K562 (cell line): Measurements from ENCODE around the gene PSAP. TPM values are rescaled to one million over a fixed set of nuclear protein-coding genes. Genes with fewer than 3 reads are reported as not detected.

Experiments used
- CBX8 ChIP-seq: fragments of 200-600 bp; sonication (generic); IDR thresholded peaks from 2 replicates; pipeline ENCODE4 v1.6.1; 2012; ENCODE audit warnings: borderline replicate concordance, mixed run types, low read depth, mild to moderate bottlenecking, moderate library complexity, mixed read lengths, low read length, control low read depth, inconsistent platforms; ENCODE audit not compliant: poor library complexity, severe bottlenecking; ENCODE audit errors: extremely low read depth
- JUN ChIP-seq, 2 experiments: sonication (generic) in 1 of 2; formaldehyde crosslinking in 1 of 2; IDR thresholded peaks; 2 replicates each; pipeline versions ENCODE4 v1.6.1 to v1.8.0; 2012 to 2022; ENCODE audit warnings: borderline replicate concordance in 2 of 2, mild to moderate bottlenecking in 2 of 2, improper control_type of control experiment in 1 of 2, low read depth in 1 of 2, low read length in 1 of 2, missing genetic modification reagents in 1 of 2
- MED1 ChIP-seq: sonication (generic); formaldehyde crosslinking; IDR thresholded peaks from 2 replicates; pipeline ENCODE4 v1.8.1; 2023; ENCODE audit warnings: missing genetic modification reagents, borderline replicate concordance
- SIN3A ChIP-seq, 2 experiments: fragments of 150-350 bp in 1 of 2; IDR thresholded peaks; 2 replicates each; pipeline ENCODE4 v1.6.1; 2011 to 2016; ENCODE audit warnings: borderline replicate concordance in 2 of 2, low read depth in 2 of 2, low read length in 2 of 2, mild to moderate bottlenecking in 2 of 2, moderate library complexity in 2 of 2; ENCODE audit not compliant: control insufficient read depth in 1 of 2
- SIX5 ChIP-seq, 2 experiments: IDR thresholded peaks; 2 replicates each; pipeline ENCODE4 v1.6.1; 2011; ENCODE audit warnings: low read length in 2 of 2, borderline replicate concordance in 1 of 2, low read depth in 1 of 2, mild to moderate bottlenecking in 1 of 2, moderate library complexity in 1 of 2; ENCODE audit not compliant: insufficient read depth in 1 of 2
- TCFL5 ChIP-seq: fragments of 250-450 bp; sonication (Bioruptor Pico); conservative IDR thresholded peaks from 2 replicates; pipeline ENCODE4 v1.6.1; 2021; ENCODE audit warnings: mild to moderate bottlenecking, moderate library complexity, matching md5 sums
- polyA plus RNA-seq, 8 experiments: library from polyadenylated mRNA; depleted of rRNA in 4 of 8; stranded (reverse) in 5 of 8; unstranded in 3 of 8; fragments of >200 nt; fragmentation: Nextera tagmentation in 2 of 8; fragmentation: Illumina TruSeq in 1 of 8; extraction: Ambion mirVana in 2 of 8; extraction: Trizol in 1 of 8; gene quantifications; 2 replicates each; pipeline versions ENCODE4 v1.2.1 to v1.2.3, GENCODE V29; 2011 to 2014; ENCODE audit warnings: inconsistent platforms in 1 of 8, missing spikeins in 1 of 8
- total RNA-seq, 7 experiments: library from RNA; depleted of rRNA in 6 of 7; stranded (reverse); fragments of >200 nt in 6 of 7; fragmentation: Illumina TruSeq in 2 of 7; extraction: Trizol in 2 of 7; gene quantifications; 2 replicates each; pipeline versions ENCODE4 v1.2.1 to v1.2.3, GENCODE V29; 2011 to 2021; ENCODE audit warnings: low replicate concordance in 1 of 7
- TF ChIP-seq, protein P1 (sequence below): fragments of 200-600 bp; sonication (generic); IDR thresholded peaks from one replicate; pipeline ENCODE4 v1.6.1; 2012; ENCODE audit warnings: mild to moderate bottlenecking, low read depth, low read length, inconsistent platforms
- TF ChIP-seq, protein P2 (sequence below): fragments of 450-650 bp; IDR thresholded peaks from 2 replicates; pipeline ENCODE4 v1.6.1; 2014; ENCODE audit warnings: low read depth, mild to moderate bottlenecking, moderate library complexity, borderline replicate concordance
- TF ChIP-seq, protein P3 (sequence below): fragments of 250-450 bp; sonication (Bioruptor Pico); IDR thresholded peaks from 2 replicates; pipeline ENCODE4 v1.5.0; 2020; ENCODE audit warnings: mild to moderate bottlenecking

Gene PSAP
- total and polyA plus RNA-seq, 9 of the 15 experiments (the other 6 are each of a cell fraction or from before 2014, with no cell fraction given), result 245 to 700 (median 429) TPM

DNA sequence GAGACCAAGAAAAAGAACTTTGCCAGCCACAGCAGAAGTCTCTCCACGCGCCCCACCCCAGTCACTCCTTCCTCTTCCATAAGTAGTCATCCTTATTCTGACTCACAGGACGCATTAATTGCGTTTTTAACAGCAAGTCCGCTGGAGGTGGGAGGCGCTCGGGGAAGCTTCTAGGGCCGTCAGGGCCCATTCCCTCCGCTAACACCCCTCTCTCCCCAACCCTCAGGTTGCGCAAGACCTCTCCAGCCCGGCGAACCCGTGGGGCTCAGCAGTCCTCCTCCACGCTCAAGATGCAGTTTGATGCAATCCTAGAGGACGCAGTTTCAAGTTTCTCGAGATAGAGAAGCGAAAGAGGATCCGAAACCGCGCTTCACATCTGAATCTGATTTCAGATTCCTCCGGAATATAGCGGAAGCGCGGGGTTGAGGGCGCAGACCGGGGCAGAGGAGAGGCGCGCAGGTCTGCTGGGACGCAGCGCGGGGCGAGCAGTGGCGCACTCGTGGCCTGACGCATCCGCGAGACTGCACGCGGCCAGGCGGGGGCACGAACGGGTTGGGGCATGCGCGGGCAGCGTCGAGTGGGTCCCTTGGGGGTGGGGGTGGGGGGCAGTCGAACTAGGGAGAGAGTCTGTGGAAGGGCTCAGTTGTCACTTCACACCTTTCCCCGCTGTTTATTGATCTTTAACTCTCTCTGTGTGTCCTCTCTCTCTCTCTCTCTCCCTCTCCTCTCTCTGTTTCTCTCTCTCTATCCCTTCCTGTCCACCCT, 37.8 kb upstream of the PSAP start (continued):
- TF ChIP-seq, protein P1, sequence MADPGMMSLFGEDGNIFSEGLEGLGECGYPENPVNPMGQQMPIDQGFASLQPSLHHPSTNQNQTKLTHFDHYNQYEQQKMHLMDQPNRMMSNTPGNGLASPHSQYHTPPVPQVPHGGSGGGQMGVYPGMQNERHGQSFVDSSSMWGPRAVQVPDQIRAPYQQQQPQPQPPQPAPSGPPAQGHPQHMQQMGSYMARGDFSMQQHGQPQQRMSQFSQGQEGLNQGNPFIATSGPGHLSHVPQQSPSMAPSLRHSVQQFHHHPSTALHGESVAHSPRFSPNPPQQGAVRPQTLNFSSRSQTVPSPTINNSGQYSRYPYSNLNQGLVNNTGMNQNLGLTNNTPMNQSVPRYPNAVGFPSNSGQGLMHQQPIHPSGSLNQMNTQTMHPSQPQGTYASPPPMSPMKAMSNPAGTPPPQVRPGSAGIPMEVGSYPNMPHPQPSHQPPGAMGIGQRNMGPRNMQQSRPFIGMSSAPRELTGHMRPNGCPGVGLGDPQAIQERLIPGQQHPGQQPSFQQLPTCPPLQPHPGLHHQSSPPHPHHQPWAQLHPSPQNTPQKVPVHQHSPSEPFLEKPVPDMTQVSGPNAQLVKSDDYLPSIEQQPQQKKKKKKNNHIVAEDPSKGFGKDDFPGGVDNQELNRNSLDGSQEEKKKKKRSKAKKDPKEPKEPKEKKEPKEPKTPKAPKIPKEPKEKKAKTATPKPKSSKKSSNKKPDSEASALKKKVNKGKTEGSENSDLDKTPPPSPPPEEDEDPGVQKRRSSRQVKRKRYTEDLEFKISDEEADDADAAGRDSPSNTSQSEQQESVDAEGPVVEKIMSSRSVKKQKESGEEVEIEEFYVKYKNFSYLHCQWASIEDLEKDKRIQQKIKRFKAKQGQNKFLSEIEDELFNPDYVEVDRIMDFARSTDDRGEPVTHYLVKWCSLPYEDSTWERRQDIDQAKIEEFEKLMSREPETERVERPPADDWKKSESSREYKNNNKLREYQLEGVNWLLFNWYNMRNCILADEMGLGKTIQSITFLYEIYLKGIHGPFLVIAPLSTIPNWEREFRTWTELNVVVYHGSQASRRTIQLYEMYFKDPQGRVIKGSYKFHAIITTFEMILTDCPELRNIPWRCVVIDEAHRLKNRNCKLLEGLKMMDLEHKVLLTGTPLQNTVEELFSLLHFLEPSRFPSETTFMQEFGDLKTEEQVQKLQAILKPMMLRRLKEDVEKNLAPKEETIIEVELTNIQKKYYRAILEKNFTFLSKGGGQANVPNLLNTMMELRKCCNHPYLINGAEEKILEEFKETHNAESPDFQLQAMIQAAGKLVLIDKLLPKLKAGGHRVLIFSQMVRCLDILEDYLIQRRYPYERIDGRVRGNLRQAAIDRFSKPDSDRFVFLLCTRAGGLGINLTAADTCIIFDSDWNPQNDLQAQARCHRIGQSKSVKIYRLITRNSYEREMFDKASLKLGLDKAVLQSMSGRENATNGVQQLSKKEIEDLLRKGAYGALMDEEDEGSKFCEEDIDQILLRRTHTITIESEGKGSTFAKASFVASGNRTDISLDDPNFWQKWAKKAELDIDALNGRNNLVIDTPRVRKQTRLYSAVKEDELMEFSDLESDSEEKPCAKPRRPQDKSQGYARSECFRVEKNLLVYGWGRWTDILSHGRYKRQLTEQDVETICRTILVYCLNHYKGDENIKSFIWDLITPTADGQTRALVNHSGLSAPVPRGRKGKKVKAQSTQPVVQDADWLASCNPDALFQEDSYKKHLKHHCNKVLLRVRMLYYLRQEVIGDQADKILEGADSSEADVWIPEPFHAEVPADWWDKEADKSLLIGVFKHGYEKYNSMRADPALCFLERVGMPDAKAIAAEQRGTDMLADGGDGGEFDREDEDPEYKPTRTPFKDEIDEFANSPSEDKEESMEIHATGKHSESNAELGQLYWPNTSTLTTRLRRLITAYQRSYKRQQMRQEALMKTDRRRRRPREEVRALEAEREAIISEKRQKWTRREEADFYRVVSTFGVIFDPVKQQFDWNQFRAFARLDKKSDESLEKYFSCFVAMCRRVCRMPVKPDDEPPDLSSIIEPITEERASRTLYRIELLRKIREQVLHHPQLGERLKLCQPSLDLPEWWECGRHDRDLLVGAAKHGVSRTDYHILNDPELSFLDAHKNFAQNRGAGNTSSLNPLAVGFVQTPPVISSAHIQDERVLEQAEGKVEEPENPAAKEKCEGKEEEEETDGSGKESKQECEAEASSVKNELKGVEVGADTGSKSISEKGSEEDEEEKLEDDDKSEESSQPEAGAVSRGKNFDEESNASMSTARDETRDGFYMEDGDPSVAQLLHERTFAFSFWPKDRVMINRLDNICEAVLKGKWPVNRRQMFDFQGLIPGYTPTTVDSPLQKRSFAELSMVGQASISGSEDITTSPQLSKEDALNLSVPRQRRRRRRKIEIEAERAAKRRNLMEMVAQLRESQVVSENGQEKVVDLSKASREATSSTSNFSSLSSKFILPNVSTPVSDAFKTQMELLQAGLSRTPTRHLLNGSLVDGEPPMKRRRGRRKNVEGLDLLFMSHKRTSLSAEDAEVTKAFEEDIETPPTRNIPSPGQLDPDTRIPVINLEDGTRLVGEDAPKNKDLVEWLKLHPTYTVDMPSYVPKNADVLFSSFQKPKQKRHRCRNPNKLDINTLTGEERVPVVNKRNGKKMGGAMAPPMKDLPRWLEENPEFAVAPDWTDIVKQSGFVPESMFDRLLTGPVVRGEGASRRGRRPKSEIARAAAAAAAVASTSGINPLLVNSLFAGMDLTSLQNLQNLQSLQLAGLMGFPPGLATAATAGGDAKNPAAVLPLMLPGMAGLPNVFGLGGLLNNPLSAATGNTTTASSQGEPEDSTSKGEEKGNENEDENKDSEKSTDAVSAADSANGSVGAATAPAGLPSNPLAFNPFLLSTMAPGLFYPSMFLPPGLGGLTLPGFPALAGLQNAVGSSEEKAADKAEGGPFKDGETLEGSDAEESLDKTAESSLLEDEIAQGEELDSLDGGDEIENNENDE, result no peak
- TF ChIP-seq CBX8 (no peak), SIX5 (IDR thresholded peaks at IDR 0.05; ENCODE audit: borderline replicate concordance in 1 of 2, insufficient read depth in 1 of 2, low read depth in 1 of 2, low read length in 2 of 2) (no peak), TCFL5 (CRISPR knock-in tag) (no peak), MED1 (CRISPR knock-in tag) (no peak), SIN3A (IDR thresholded peaks at IDR 0.05; ENCODE audit: borderline replicate concordance in 2 of 2, control insufficient read depth in 1 of 2, low read depth in 2 of 2, low read length in 2 of 2) (no peak), JUN (IDR thresholded peaks at IDR 0.05; ENCODE audit: borderline replicate concordance, low read depth, low read length) (peak; percentile 72), JUN (CRISPR knock-in tag; IDR thresholded peaks at IDR 0.05; ENCODE audit: borderline replicate concordance) (no peak; the same call in 1 of the 2 replicates)
- TF ChIP-seq, protein P2, sequence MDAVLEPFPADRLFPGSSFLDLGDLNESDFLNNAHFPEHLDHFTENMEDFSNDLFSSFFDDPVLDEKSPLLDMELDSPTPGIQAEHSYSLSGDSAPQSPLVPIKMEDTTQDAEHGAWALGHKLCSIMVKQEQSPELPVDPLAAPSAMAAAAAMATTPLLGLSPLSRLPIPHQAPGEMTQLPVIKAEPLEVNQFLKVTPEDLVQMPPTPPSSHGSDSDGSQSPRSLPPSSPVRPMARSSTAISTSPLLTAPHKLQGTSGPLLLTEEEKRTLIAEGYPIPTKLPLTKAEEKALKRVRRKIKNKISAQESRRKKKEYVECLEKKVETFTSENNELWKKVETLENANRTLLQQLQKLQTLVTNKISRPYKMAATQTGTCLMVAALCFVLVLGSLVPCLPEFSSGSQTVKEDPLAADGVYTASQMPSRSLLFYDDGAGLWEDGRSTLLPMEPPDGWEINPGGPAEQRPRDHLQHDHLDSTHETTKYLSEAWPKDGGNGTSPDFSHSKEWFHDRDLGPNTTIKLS, result peak; percentile 59; the same call in 1 of the 2 replicates
- TF ChIP-seq, protein P3, sequence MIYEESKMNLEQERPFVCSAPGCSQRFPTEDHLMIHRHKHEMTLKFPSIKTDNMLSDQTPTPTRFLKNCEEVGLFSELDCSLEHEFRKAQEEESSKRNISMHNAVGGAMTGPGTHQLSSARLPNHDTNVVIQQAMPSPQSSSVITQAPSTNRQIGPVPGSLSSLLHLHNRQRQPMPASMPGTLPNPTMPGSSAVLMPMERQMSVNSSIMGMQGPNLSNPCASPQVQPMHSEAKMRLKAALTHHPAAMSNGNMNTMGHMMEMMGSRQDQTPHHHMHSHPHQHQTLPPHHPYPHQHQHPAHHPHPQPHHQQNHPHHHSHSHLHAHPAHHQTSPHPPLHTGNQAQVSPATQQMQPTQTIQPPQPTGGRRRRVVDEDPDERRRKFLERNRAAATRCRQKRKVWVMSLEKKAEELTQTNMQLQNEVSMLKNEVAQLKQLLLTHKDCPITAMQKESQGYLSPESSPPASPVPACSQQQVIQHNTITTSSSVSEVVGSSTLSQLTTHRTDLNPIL (CRISPR knock-in tag), result no peak
